K562 (cell line): ENCODE measurements around the gene SH2D7. TPM values are rescaled to one million over a fixed set of nuclear protein-coding genes. Genes with fewer than 3 reads are reported as not detected.

ENCODE experiments used
- ATAC-seq: fragments of 200-7000 bp; cut with Tn5 transposase; 3 replicates; pipeline ENCODE4 v1.9.1; 2020; ENCODE audit warnings: moderate library complexity
- BruUV-seq: library from RNA; stranded (reverse); fragments of 400-500 nt; replicated peaks from 2 replicates; lab custom pipeline; 2021; lab: Mats Ljungman, UMichigan
- CTCF ChIA-PET: fragments of 300-600 bp; formaldehyde crosslinking; extraction: SDS; loops from one replicate; lab custom pipeline; 2021; ENCODE audit warnings: low intra/inter-chr PET ratio; lab: Yijun Ruan, JAX
- POLR2A ChIA-PET: fragments of 300-600, 350-650 bp; sonication (Branson Sonifier 250); formaldehyde crosslinking; extraction: SDS; loops from one replicate; lab custom pipeline; 2021; ENCODE audit warnings: antibody characterized with exemption, inconsistent platforms; lab: Yijun Ruan, JAX
- DNase-seq, 4 experiments: peaks; one replicate each; pipeline versions ENCODE4 v3.0.0 to v3.0.0-alpha.2; 2011 to 2018; ENCODE audit warnings: low spot score in 3 of 4, mixed read lengths in 3 of 4; ENCODE audit errors: extremely low read depth in 1 of 4
- FAIRE-seq: peaks from 2 replicates; lab custom pipeline; 2011; peaks lifted over from hg19 to GRCh38; lab: Jason Lieb, UNC
- H2AFZ ChIP-seq: 2 replicates; pipeline ENCODE4 v1.6.0; 2011; ENCODE audit warnings: low read depth, low read length, control low read depth, inconsistent platforms
- H3K27ac ChIP-seq: fragments of 200-600 bp; 3 replicates; pipeline ENCODE4 v1.8.0; 2011; ENCODE audit warnings: low read depth, mild to moderate bottlenecking, control low read depth, inconsistent platforms, low read length, moderate library complexity, mixed read lengths; ENCODE audit errors: extremely low read depth
- H3K27me3 ChIP-seq, 2 experiments: fragments of 300-600 bp in 1 of 2; 2 replicates in 1 of 2; 3 replicates in 1 of 2; pipeline versions ENCODE4 v1.6.0 to v1.8.0; 2011; ENCODE audit warnings: inconsistent platforms in 2 of 2, low read length in 2 of 2, mild to moderate bottlenecking in 1 of 2, mixed read lengths in 1 of 2, moderate library complexity in 1 of 2; ENCODE audit not compliant: control insufficient read depth in 2 of 2, insufficient read depth in 2 of 2
- H3K36me3 ChIP-seq: fragments of 300-600 bp; 3 replicates; pipeline ENCODE4 v1.8.0; 2011; ENCODE audit warnings: mild to moderate bottlenecking, low read length, inconsistent platforms; ENCODE audit not compliant: control insufficient read depth, insufficient read depth
- H3K4me1 ChIP-seq, 2 experiments: fragments of 200-600 bp in 1 of 2; replicated peaks in 1 of 2; 2 replicates in 1 of 2; 3 replicates in 1 of 2; pipeline versions ENCODE4 v1.5.1 to v1.8.0; 2011; ENCODE audit warnings: inconsistent platforms in 2 of 2, low read length in 2 of 2, mild to moderate bottlenecking in 1 of 2, mixed read lengths in 1 of 2, moderate library complexity in 1 of 2; ENCODE audit not compliant: control insufficient read depth in 2 of 2, insufficient read depth in 2 of 2
- H3K4me2 ChIP-seq: 2 replicates; pipeline ENCODE4 v1.6.1; 2011; ENCODE audit warnings: low read length, control low read depth, inconsistent platforms, mixed read lengths; ENCODE audit not compliant: insufficient read depth
- H3K4me3 ChIP-seq: fragments of 200-600 bp; sonication (generic), shearing (Covaris generic); 2 replicates; pipeline ENCODE4 v1.5.1; 2016; ENCODE audit warnings: control low read depth, inconsistent platforms
- H3K79me2 ChIP-seq: fragments of 200-600 bp; 3 replicates; pipeline ENCODE4 v1.8.0; 2011; ENCODE audit warnings: low read length, inconsistent platforms; ENCODE audit not compliant: control insufficient read depth, insufficient read depth
- H3K9ac ChIP-seq, 2 experiments: 2 replicates each; pipeline versions ENCODE4 v1.6.0 to v1.6.1; 2011; ENCODE audit warnings: low read depth in 2 of 2, low read length in 2 of 2, control low read depth in 1 of 2, inconsistent platforms in 1 of 2, mild to moderate bottlenecking in 1 of 2, mixed read lengths in 1 of 2; ENCODE audit not compliant: insufficient read depth in 1 of 2
- H3K9me1 ChIP-seq: one replicate; pipeline ENCODE4 v1.6.0; 2011; ENCODE audit warnings: inconsistent platforms, mild to moderate bottlenecking, low read length, moderate library complexity; ENCODE audit not compliant: control insufficient read depth, insufficient read depth
- H3K9me3 ChIP-seq: replicated peaks from 2 replicates; pipeline ENCODE4 v1.5.1; 2011; ENCODE audit warnings: low read depth, low read length, inconsistent platforms; ENCODE audit not compliant: control insufficient read depth, insufficient read depth
- H4K20me1 ChIP-seq: replicated peaks from 2 replicates; pipeline ENCODE4 v1.6.1; 2011; ENCODE audit warnings: low read length, inconsistent platforms, mixed read lengths; ENCODE audit not compliant: control insufficient read depth, insufficient read depth
- ARID2 ChIP-seq: fragments of 450-650 bp; IDR thresholded peaks from 2 replicates; pipeline ENCODE4 v1.6.1; 2017; ENCODE audit warnings: antibody characterized with exemption, mild to moderate bottlenecking
- ATF7 ChIP-seq: fragments of 450-650 bp; IDR thresholded peaks from 2 replicates; pipeline ENCODE4 v1.7.1; 2014; ENCODE audit warnings: mild to moderate bottlenecking, moderate library complexity
- CREM ChIP-seq: IDR thresholded peaks from 2 replicates; pipeline ENCODE4 v1.6.1; 2014; ENCODE audit warnings: antibody characterized with exemption, low read depth
- DEAF1 ChIP-seq: fragments of 450-650 bp; formaldehyde crosslinking; IDR thresholded peaks from 2 replicates; pipeline ENCODE4 v1.4.0; 2020; ENCODE audit warnings: mild to moderate bottlenecking, moderate library complexity
- EGR1 ChIP-seq: fragments of 450-650 bp; conservative IDR thresholded peaks from 2 replicates; pipeline ENCODE4 v1.6.1; 2017; ENCODE audit warnings: mild to moderate bottlenecking
- FOXJ2 ChIP-seq: fragments of 200-800 bp; sonication (Bioruptor generic); IDR thresholded peaks from 2 replicates; pipeline ENCODE4 v1.6.1; 2016; ENCODE audit warnings: missing genetic modification characterization, missing compliant biosample characterization
- HBP1 ChIP-seq: fragments of 450-650 bp; formaldehyde crosslinking; IDR thresholded peaks from 2 replicates; pipeline ENCODE4 v1.4.0; 2022; ENCODE audit warnings: missing genetic modification characterization
- HIVEP1 ChIP-seq: fragments of 250-450 bp; sonication (Bioruptor Pico); IDR thresholded peaks from 2 replicates; pipeline ENCODE4 v1.4.0; 2020; ENCODE audit warnings: mild to moderate bottlenecking
- KLF16 ChIP-seq: IDR thresholded peaks from 2 replicates; pipeline ENCODE4 v1.6.1; 2016; ENCODE audit warnings: antibody characterized with exemption
- MECOM ChIP-seq: fragments of 250-450 bp; sonication (Bioruptor Pico); IDR thresholded peaks from 2 replicates; pipeline ENCODE4 v1.8.0; 2022; ENCODE audit warnings: inconsistent platforms
- MIER1 ChIP-seq: fragments of 450-650 bp; IDR thresholded peaks from 2 replicates; pipeline ENCODE4 v1.6.1; 2016; ENCODE audit warnings: antibody characterized with exemption, mild to moderate bottlenecking, low read depth
- MNT ChIP-seq, 2 experiments: fragments of 450-650 bp; conservative IDR thresholded peaks; 2 replicates each; pipeline ENCODE4 v1.6.1; 2017; ENCODE audit warnings: mild to moderate bottlenecking in 2 of 2, moderate library complexity in 2 of 2
- NR4A1 ChIP-seq, 2 experiments: fragments of 250-450 bp in 1 of 2; fragments of 450-650 bp in 1 of 2; sonication (Bioruptor Pico) in 1 of 2; IDR thresholded peaks; 2 replicates each; pipeline versions ENCODE4 v1.4.0 to v1.6.1; 2016 to 2020; ENCODE audit warnings: mild to moderate bottlenecking in 2 of 2, missing compliant biosample characterization in 1 of 2, missing genetic modification characterization in 1 of 2, moderate library complexity in 1 of 2
- POLR2G ChIP-seq: fragments of 200-400 bp; formaldehyde crosslinking; IDR thresholded peaks from 2 replicates; pipeline ENCODE4 v1.6.1; 2017; ENCODE audit warnings: low read depth, mild to moderate bottlenecking, antibody characterized with exemption, low read length, moderate library complexity
- PTBP1 ChIP-seq: fragments of 200-400 bp; formaldehyde crosslinking; IDR thresholded peaks from 2 replicates; pipeline ENCODE4 v1.6.1; 2017; ENCODE audit warnings: low read depth, low read length
- XRCC4 ChIP-seq: IDR thresholded peaks from one replicate; pipeline ENCODE4 v1.6.1; 2011; ENCODE audit not compliant: insufficient read depth, insufficient read length; ENCODE audit errors: extremely low read depth
- ZBTB9 ChIP-seq: fragments of 450-650 bp; formaldehyde crosslinking; IDR thresholded peaks from 2 replicates; pipeline ENCODE4 v1.4.0; 2020; ENCODE audit warnings: mild to moderate bottlenecking, moderate library complexity
- ZC3H11A ChIP-seq: IDR thresholded peaks from 2 replicates; pipeline ENCODE4 v1.6.1; 2012; ENCODE audit warnings: low read depth, low read length, improper control_type of control experiment
- WGBS: fragments of 100-300 bp; shearing (Covaris generic); methylation state at CpG from one replicate; pipeline ENCODE4 v1.1.6; 2016; ENCODE audit warnings: low coverage, mixed read lengths; ENCODE audit not compliant: insufficient coverage; ENCODE audit errors: missing lambda C conversion rate; 5-methylcytosine and 5-hydroxymethylcytosine counted together
- in situ Hi-C: fragments of 300-500 bp; cut with MboI; formaldehyde crosslinking; loops from 4 replicates; pipeline ENCODE4 v1.15.0; 2018; ENCODE audit warnings: inconsistent platforms, mixed read lengths
- intact Hi-C: fragments of 100-400 bp; cut with micrococcal nuclease; formaldehyde crosslinking; loops from 2 replicates; pipeline ENCODE4 v1.14.2; 2022
- polyA plus RNA-seq, 8 experiments: library from polyadenylated mRNA; depleted of rRNA in 4 of 8; stranded (reverse) in 5 of 8; unstranded in 3 of 8; fragments of >200 nt; fragmentation: Nextera tagmentation in 2 of 8; fragmentation: Illumina TruSeq in 1 of 8; extraction: Ambion mirVana in 2 of 8; extraction: Trizol in 1 of 8; gene quantifications; 2 replicates each; pipeline versions ENCODE4 v1.2.1 to v1.2.3, GENCODE V29; 2011 to 2014; ENCODE audit warnings: inconsistent platforms in 1 of 8, missing spikeins in 1 of 8
- total RNA-seq, 7 experiments: library from RNA; depleted of rRNA in 6 of 7; stranded (reverse); fragments of >200 nt in 6 of 7; fragmentation: Illumina TruSeq in 2 of 7; extraction: Trizol in 2 of 7; gene quantifications; 2 replicates each; pipeline versions ENCODE4 v1.2.1 to v1.2.3, GENCODE V29; 2011 to 2021; ENCODE audit warnings: low replicate concordance in 1 of 7

SH2D7 gene
- total and polyA plus RNA-seq, 9 of the 15 experiments (the other 6 are each of a cell fraction or from before 2014, with no cell fraction given), result not detected

GRCh38 chr15:78102741-78103140 lies 10.4 kb downstream of the SH2D7 start:
- BruUV-seq, result no TSS peak
- intact Hi-C loops, result no loop called here
- 20% methylated on average over 6 of the region's 6 CpGs for WGBS
- ChIA-PET CTCF (no interaction called here), POLR2A (interaction anchor here (1.3 kb wide), 1 partner anchor 9 kb away, joined by 4 read pairs; no protein-coding TSS in a partner anchor)
- Histone ChIP-seq H4K20me1 (peaks cover 6% of the 10 kb centered on the region; the same call in 1 of the 2 replicates), H3K36me3 (no peaks in the 10 kb centered on the region), H3K4me3 (no peak overlapping the region), H3K9ac (peak overlapping the region in 1 of 2 experiments; percentile 58; a peak in 1 of 4 replicates), H3K9me3 (no peaks in the 10 kb centered on the region), H3K27me3 (peaks cover 0 to 8% of the 10 kb centered on the region in 2 experiments; a peak in 3 of 5 replicates), H3K27ac (no peak overlapping the region), H3K79me2 (no peaks in the 10 kb centered on the region), H2AFZ (no peak overlapping the region), H3K4me2 (no peak overlapping the region), H3K4me1 (peaks cover 0 to 6% of the 10 kb centered on the region in 2 experiments; a peak in 2 of 5 replicates), H3K9me1 (no peaks in the 10 kb centered on the region)
- DNase-seq (no peak), ATAC-seq (no peak; the same call in 2 of the 3 replicates), FAIRE-seq (no peak)
- in situ Hi-C loops, result no loop called here
- TF ChIP-seq MIER1 (no peak), MNT (conservative IDR thresholded peaks at IDR 0.05) (no peak), HBP1 (CRISPR knock-in tag) (no peak), XRCC4 (no peak), CREM (no peak), ARID2 (no peak), ZC3H11A (no peak), NR4A1 (CRISPR knock-in tag; IDR thresholded peaks at IDR 0.05) (no peak), NR4A1 (tag; IDR thresholded peaks at IDR 0.05) (no peak), POLR2G (no peak), ATF7 (no peak), ZBTB9 (CRISPR knock-in tag) (no peak), KLF16 (no peak), FOXJ2 (no peak), EGR1 (no peak), PTBP1 (no peak), DEAF1 (no peak), HIVEP1 (CRISPR knock-in tag) (no peak), MECOM (CRISPR knock-in tag) (no peak)
